Astrocyte (in vitro differentiated cells and primary cell): ENCODE data around the gene NFIA. TPM values are rescaled to one million over a fixed set of nuclear protein-coding genes. Genes with fewer than 3 reads are reported as not detected.

Experiments
- DNase-seq: peaks from one replicate; pipeline ENCODE4 v3.0.0-alpha.2; 2010; ENCODE audit warnings: low read depth
- FAIRE-seq: peaks from 2 replicates; lab custom pipeline; 2011; peaks lifted over from hg19 to GRCh38; lab: Jason Lieb, UNC
- H2AFZ ChIP-seq: 2 replicates; pipeline ENCODE4 v1.6.0; 2012; ENCODE audit warnings: low read depth, low read length, inconsistent platforms
- H3K27ac ChIP-seq: 2 replicates; pipeline ENCODE4 v1.5.1; 2011; ENCODE audit warnings: low read depth, low read length, inconsistent platforms
- H3K27me3 ChIP-seq: 2 replicates; pipeline ENCODE4 v1.6.0; 2011; ENCODE audit warnings: low read length, inconsistent platforms; ENCODE audit not compliant: insufficient read depth
- H3K36me3 ChIP-seq: 2 replicates; pipeline ENCODE4 v1.5.1; 2011; ENCODE audit warnings: low read length, inconsistent platforms; ENCODE audit not compliant: insufficient read depth
- H3K4me1 ChIP-seq: 2 replicates; pipeline ENCODE4 v1.5.1; 2011; ENCODE audit warnings: low read length, inconsistent platforms; ENCODE audit not compliant: insufficient read depth
- H3K4me2 ChIP-seq: 2 replicates; pipeline ENCODE4 v1.6.0; 2012; ENCODE audit warnings: low read length, inconsistent platforms
- H3K4me3 ChIP-seq: 2 replicates; pipeline ENCODE4 v1.5.1; 2011; ENCODE audit warnings: low read depth, mild to moderate bottlenecking, low read length, inconsistent platforms; ENCODE audit not compliant: insufficient read depth
- H3K79me2 ChIP-seq: 2 replicates; pipeline ENCODE4 v1.6.0; 2012; ENCODE audit warnings: mild to moderate bottlenecking, low read length, inconsistent platforms; ENCODE audit not compliant: insufficient read depth
- H3K9ac ChIP-seq: 2 replicates; pipeline ENCODE4 v1.6.0; 2012; ENCODE audit warnings: mild to moderate bottlenecking, low read length, inconsistent platforms
- H3K9me3 ChIP-seq: 2 replicates; pipeline ENCODE4 v1.5.1; 2012; ENCODE audit warnings: low read depth, mild to moderate bottlenecking, low read length, inconsistent platforms; ENCODE audit not compliant: insufficient read depth
- H4K20me1 ChIP-seq: 2 replicates; pipeline ENCODE4 v1.6.0; 2012; ENCODE audit warnings: low read length, inconsistent platforms; ENCODE audit not compliant: insufficient read depth
- H3K27ac Mint-ChIP-seq: one replicate; pipeline ENCODE4 v1.8.0; 2021; ENCODE audit warnings: mild to moderate bottlenecking, mixed read lengths; ENCODE audit not compliant: unreplicated experiment
- H3K27me3 Mint-ChIP-seq: one replicate; pipeline ENCODE4 v1.8.0; 2021; ENCODE audit warnings: low read depth, mixed read lengths; ENCODE audit not compliant: unreplicated experiment
- H3K36me3 Mint-ChIP-seq: one replicate; pipeline ENCODE4 v1.8.0; 2021; ENCODE audit warnings: low read depth, mixed read lengths; ENCODE audit not compliant: unreplicated experiment
- H3K4me1 Mint-ChIP-seq: one replicate; pipeline ENCODE4 v1.8.0; 2021; ENCODE audit warnings: low read depth, mixed read lengths; ENCODE audit not compliant: unreplicated experiment
- H3K4me3 Mint-ChIP-seq: one replicate; pipeline ENCODE4 v1.8.0; 2021; ENCODE audit warnings: mild to moderate bottlenecking, moderate library complexity, mixed read lengths; ENCODE audit not compliant: unreplicated experiment
- H3K9me3 Mint-ChIP-seq: one replicate; pipeline ENCODE4 v1.8.0; 2021; ENCODE audit warnings: mild to moderate bottlenecking, mixed read lengths; ENCODE audit not compliant: unreplicated experiment
- EZH2 ChIP-seq: IDR thresholded peaks from 2 replicates; pipeline ENCODE4 v1.6.1; 2012; ENCODE audit warnings: mild to moderate bottlenecking, low read length, inconsistent platforms; ENCODE audit not compliant: insufficient read depth
- total RNA-seq: library from RNA; stranded (reverse); gene quantifications from 2 replicates; pipeline ENCODE4 v1.2.1, GENCODE V29; 2021
- TF ChIP-seq, protein P1 (sequence below): IDR thresholded peaks from 2 replicates; pipeline ENCODE4 v1.5.1; 2011; ENCODE audit warnings: low read depth, mild to moderate bottlenecking, inconsistent platforms, low read length, moderate library complexity; ENCODE audit not compliant: insufficient read depth

Gene NFIA
- total RNA-seq, 1 donor from 2014 or later, result 4.6 TPM

DNA sequence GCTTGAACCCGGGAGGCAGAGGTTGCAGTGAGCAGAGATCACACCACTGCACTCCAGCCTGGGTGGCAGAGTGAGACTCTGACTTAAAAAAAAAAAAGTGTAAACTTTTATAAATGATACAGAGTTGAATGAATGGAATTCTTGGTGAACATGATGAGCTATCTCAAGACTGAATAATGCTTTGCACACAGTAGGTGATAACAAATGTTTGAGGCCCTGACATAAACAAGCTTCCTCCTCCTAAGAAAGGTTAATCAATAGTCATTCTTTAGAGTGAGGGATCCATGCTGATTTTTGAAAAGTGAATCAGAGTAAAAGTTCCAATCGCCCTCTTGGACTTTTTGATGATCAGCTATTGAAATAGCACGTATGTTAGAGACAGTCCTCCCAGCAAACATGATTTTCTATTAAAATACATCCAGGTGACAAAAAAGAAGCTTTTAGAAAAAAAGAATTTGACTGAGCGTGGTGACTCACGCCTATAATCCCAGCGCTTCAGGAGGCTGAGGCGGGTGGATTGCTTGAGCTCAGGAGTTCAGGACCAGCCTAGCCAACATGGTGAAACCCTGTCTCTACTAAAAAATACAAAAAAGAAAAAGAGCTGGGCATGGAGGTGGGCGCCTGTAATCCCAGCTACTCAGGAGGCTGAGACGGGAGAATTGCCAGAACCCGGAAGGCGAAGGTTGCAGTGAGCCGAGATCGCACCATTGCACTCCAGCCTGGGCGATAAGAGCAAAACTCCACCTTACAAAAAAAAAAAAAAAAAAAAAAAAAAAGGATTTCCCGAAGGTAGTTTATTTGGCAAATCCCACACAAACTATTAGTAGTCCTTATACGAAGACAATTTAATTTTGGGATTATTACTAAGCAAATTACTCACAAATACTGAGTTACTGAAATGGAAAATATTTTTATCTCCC is 181.8 kb downstream of the NFIA start:
- Histone ChIP-seq H3K9ac (no peak overlapping the region), H4K20me1 (no peaks in the 10 kb centered on the region), H3K27ac (no peak overlapping the region), H2AFZ (no peak overlapping the region), H3K36me3 (no peaks in the 10 kb centered on the region), H3K27me3 (peaks cover 4% of the 10 kb centered on the region), H3K4me1 (no peaks in the 10 kb centered on the region), H3K4me2 (no peak overlapping the region), H3K4me3 (no peak overlapping the region), H3K79me2 (no peaks in the 10 kb centered on the region), H3K9me3 (no peaks in the 10 kb centered on the region)
- Mint-ChIP-seq H3K4me3 (no peak overlapping the region), H3K27ac (no peak overlapping the region), H3K27me3 (peaks cover 2% of the 10 kb centered on the region), H3K36me3 (no peaks in the 10 kb centered on the region), H3K9me3 (peaks cover 1% of the 10 kb centered on the region), H3K4me1 (no peaks in the 10 kb centered on the region)
- DNase-seq, result no peak
- FAIRE-seq, result no peak
- TF ChIP-seq EZH2, result no peak
- TF ChIP-seq, protein P1, sequence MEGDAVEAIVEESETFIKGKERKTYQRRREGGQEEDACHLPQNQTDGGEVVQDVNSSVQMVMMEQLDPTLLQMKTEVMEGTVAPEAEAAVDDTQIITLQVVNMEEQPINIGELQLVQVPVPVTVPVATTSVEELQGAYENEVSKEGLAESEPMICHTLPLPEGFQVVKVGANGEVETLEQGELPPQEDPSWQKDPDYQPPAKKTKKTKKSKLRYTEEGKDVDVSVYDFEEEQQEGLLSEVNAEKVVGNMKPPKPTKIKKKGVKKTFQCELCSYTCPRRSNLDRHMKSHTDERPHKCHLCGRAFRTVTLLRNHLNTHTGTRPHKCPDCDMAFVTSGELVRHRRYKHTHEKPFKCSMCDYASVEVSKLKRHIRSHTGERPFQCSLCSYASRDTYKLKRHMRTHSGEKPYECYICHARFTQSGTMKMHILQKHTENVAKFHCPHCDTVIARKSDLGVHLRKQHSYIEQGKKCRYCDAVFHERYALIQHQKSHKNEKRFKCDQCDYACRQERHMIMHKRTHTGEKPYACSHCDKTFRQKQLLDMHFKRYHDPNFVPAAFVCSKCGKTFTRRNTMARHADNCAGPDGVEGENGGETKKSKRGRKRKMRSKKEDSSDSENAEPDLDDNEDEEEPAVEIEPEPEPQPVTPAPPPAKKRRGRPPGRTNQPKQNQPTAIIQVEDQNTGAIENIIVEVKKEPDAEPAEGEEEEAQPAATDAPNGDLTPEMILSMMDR, result no peak

DNA sequence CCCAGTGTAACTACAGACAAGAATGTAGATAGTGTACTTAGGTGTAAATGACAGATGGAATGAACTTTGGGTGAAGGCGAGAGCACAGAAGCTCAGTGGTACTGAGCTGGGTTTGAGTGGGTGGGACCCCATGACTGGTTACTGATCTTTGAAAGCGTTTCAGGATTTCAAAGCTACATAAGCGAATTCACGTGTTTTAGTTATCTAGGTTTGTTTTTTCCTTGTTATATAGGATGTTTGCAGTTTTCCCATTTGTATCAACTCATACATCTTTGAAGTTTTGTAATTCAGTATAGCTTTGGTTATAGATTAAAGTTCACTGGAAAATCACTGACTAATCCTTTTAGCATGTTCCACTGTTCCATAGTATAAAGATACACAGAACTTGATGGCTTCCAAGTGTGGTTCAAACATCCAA is 182.5 kb downstream of the NFIA start:
- H3K27me3 Mint-ChIP-seq, result peaks cover under 1% of the 10 kb centered on the region
- H3K4me1 Mint-ChIP-seq, result no peaks in the 10 kb centered on the region
- no peaks in the 10 kb centered on the region for H3K36me3 Mint-ChIP-seq
- Histone ChIP-seq H3K9me3 (no peaks in the 10 kb centered on the region), H3K4me2 (no peak overlapping the region), H3K27ac (no peak overlapping the region), H3K4me3 (no peak overlapping the region), H2AFZ (no peak overlapping the region), H3K4me1 (no peaks in the 10 kb centered on the region), H4K20me1 (no peaks in the 10 kb centered on the region), H3K36me3 (no peaks in the 10 kb centered on the region), H3K27me3 (peaks cover 4% of the 10 kb centered on the region), H3K9ac (no peak overlapping the region), H3K79me2 (no peaks in the 10 kb centered on the region)
- no peak overlapping the region for H3K4me3 Mint-ChIP-seq
- DNase-seq (no peak), FAIRE-seq (no peak)
- TF ChIP-seq, protein P1, result no peak
- TF ChIP-seq EZH2, result no peak
- peaks cover 1% of the 10 kb centered on the region for H3K9me3 Mint-ChIP-seq
- no peak overlapping the region for H3K27ac Mint-ChIP-seq

DNA sequence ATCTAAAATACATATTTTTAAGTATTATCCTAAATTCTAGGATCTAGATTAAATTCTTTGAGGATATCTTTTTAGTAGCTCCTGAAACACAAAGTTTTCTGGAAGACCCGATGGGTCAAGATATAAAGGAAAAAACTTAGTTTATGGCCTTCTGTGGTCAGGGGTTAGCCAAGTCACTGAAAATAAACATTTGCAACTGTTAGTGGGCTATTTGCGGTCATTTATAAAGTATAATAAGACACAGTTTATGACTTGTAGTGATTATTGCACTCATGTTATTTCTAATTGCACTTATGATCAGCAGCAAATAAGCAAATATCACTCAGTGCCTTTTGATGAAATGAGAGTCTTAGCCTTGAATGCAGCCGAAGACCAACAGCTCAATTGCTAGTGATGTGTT is 183.3 kb downstream of the NFIA start:
- H4K20me1 ChIP-seq, result no peaks in the 10 kb centered on the region
- H3K79me2 ChIP-seq, result no peaks in the 10 kb centered on the region
- Mint-ChIP-seq H3K9me3 (peaks cover 1% of the 10 kb centered on the region), H3K4me1 (no peaks in the 10 kb centered on the region), H3K27ac (no peak overlapping the region), H3K4me3 (no peak overlapping the region), H3K27me3 (no peaks in the 10 kb centered on the region), H3K36me3 (no peaks in the 10 kb centered on the region)
- no peak overlapping the region for H3K9ac ChIP-seq
- H2AFZ ChIP-seq, result no peak overlapping the region
- no peaks in the 10 kb centered on the region for H3K36me3 ChIP-seq
- H3K4me2 ChIP-seq, result no peak overlapping the region
- no peak overlapping the region for H3K27ac ChIP-seq
- DNase-seq (no peak), FAIRE-seq (no peak)
- no peaks in the 10 kb centered on the region for H3K9me3 ChIP-seq
- H3K4me1 ChIP-seq, result no peaks in the 10 kb centered on the region
- H3K4me3 ChIP-seq, result no peak overlapping the region
- TF ChIP-seq, protein P1, result no peak
- TF ChIP-seq EZH2, result no peak
- peaks cover 4% of the 10 kb centered on the region for H3K27me3 ChIP-seq
